Nephron (organoid): ENCODE data around the gene GNAT3.
A peak's percentile ranks its signal among the peaks of the same experiment; 100 is the strongest.

Experiments
- H3K27ac Mint-ChIP-seq, 3 experiments: 2 replicates each; pipeline ENCODE4 v1.8.0; 2020; ENCODE audit warnings: mixed read lengths in 3 of 3, mild to moderate bottlenecking in 2 of 3, moderate library complexity in 1 of 3
- H3K27me3 Mint-ChIP-seq: 2 replicates; pipeline ENCODE4 v1.8.0; 2021; ENCODE audit warnings: low read depth, mild to moderate bottlenecking, moderate library complexity, mixed read lengths
- H3K36me3 Mint-ChIP-seq: 2 replicates; pipeline ENCODE4 v1.8.0; 2020; ENCODE audit warnings: low read depth, mixed read lengths
- H3K4me1 Mint-ChIP-seq: 2 replicates; pipeline ENCODE4 v1.8.0; 2020; ENCODE audit warnings: mixed read lengths
- H3K4me3 Mint-ChIP-seq, 3 experiments: 2 replicates each; pipeline ENCODE4 v1.8.0; 2020; ENCODE audit warnings: mild to moderate bottlenecking in 3 of 3, mixed read lengths in 3 of 3, moderate library complexity in 2 of 3
- H3K9me3 Mint-ChIP-seq: 2 replicates; pipeline ENCODE4 v1.8.0; 2020; ENCODE audit warnings: mixed read lengths
- CTCF ChIP-seq, 3 experiments: fragments of 200-600 bp; sonication (generic); IDR thresholded peaks; one replicate each; pipeline ENCODE4 v1.5.0; 2021; ENCODE audit warnings: antibody characterized with exemption in 3 of 3; ENCODE audit not compliant: unreplicated experiment in 3 of 3

Gene GNAT3

GRCh38 chr7:80463272-80463920 is 48.5 kb downstream of the GNAT3 start:
- H3K9me3 Mint-ChIP-seq: no peaks in the 10 kb centered on the region
- H3K36me3 Mint-ChIP-seq: no peaks in the 10 kb centered on the region
- peaks cover 10% of the 10 kb centered on the region for H3K4me1 Mint-ChIP-seq
- H3K4me3 Mint-ChIP-seq: no peak overlapping the region
- H3K27me3 Mint-ChIP-seq: no peaks in the 10 kb centered on the region
- TF ChIP-seq CTCF (IDR thresholded peaks at IDR 0.05; ENCODE audit: unreplicated experiment in 3 of 3): no peak
- H3K27ac Mint-ChIP-seq: no peak overlapping the region

GRCh38 chr7:80460857-80461256 is 51.0 kb downstream of the GNAT3 start:
- H3K36me3 Mint-ChIP-seq: no peaks in the 10 kb centered on the region

GRCh38 chr7:80459776-80460510 is 51.9 kb downstream of the GNAT3 start:
- Mint-ChIP-seq H3K4me3 (no peak overlapping the region), H3K36me3 (no peaks in the 10 kb centered on the region), H3K27me3 (no peaks in the 10 kb centered on the region), H3K4me1 (no peaks in the 10 kb centered on the region), H3K9me3 (no peaks in the 10 kb centered on the region), H3K27ac (no peak overlapping the region)
- no peak for TF ChIP-seq CTCF (IDR thresholded peaks at IDR 0.05; ENCODE audit: unreplicated experiment in 3 of 3)

More at GRCh38 chr7:80460857-80461256, 51.0 kb downstream of the GNAT3 start:
- H3K9me3 Mint-ChIP-seq: no peaks in the 10 kb centered on the region
- TF ChIP-seq CTCF (IDR thresholded peaks at IDR 0.05; ENCODE audit: unreplicated experiment in 3 of 3): no peak
- no peak overlapping the region for H3K4me3 Mint-ChIP-seq
- no peak overlapping the region for H3K27ac Mint-ChIP-seq
- no peaks in the 10 kb centered on the region for H3K4me1 Mint-ChIP-seq
- H3K27me3 Mint-ChIP-seq: no peaks in the 10 kb centered on the region

DNA sequence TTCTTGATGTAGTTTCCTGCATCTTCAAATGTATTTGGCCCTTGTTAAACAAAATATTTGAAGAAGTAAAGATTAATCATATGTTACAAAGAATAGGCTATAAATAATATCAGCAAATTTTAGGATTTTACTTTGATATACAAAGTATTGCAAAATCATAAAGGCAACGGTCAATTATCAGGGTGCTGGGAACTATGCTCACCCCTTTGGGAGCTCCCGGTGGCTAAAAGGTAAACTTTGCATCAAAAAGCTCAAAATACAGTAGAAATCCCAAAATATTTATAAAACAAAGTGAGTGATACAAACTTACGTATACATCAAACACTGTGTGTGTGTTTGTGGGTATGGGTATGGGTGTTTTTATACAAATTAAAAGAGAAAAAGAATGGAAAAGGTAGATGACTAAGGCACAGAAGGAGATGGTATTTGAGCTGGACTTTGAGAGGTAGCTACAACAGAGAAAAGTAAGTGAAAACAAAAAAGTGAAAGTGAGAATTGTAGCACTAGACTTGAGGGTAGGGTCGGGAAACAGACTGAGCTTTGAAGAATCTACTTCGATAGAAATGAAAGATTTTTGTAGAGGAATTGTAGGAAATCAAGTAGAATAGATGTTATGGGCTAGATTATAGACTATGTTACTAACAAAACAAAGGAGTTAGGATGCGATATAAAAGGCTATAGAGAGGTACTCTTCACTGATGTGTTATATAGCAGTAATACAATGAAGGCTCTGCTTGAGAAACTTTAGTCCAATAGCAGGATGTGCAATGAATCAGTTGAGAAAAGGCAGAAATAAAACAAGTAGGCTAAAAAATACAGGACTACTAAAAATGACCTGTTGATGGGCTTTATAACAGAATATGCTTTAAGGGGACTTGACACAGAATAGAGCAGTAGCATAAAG is 52.8 kb downstream of the GNAT3 start:
- Mint-ChIP-seq H3K9me3 (no peaks in the 10 kb centered on the region), H3K4me1 (no peaks in the 10 kb centered on the region), H3K27me3 (no peaks in the 10 kb centered on the region), H3K27ac (no peak overlapping the region), H3K4me3 (no peak overlapping the region), H3K36me3 (no peaks in the 10 kb centered on the region)
- TF ChIP-seq CTCF (IDR thresholded peaks at IDR 0.05; ENCODE audit: unreplicated experiment in 3 of 3): no peak

- Mint-ChIP-seq H3K36me3 (no peaks in the 10 kb centered on the region), H3K4me3 (no peak overlapping the region), H3K9me3 (no peaks in the 10 kb centered on the region), H3K27ac (no peak overlapping the region), H3K27me3 (no peaks in the 10 kb centered on the region), H3K4me1 (no peaks in the 10 kb centered on the region)
- peak; percentile 47 to 83 (median 64) for TF ChIP-seq CTCF (IDR thresholded peaks at IDR 0.05; ENCODE audit: unreplicated experiment in 3 of 3)
Observed at GRCh38 chr7:80453699-80454340, 58.0 kb downstream of the GNAT3 start.
